Esophagus muscularis mucosa (tissue), 4 donors: Measurements from ENCODE around the gene SERINC3.
A peak's percentile ranks its signal among the peaks of the same experiment; 100 is the strongest.

Experiments used
- EP300 ChIP-seq: sonication (generic); formaldehyde crosslinking; IDR thresholded peaks from one replicate; pipeline ENCODE4 v1.6.1; 2017; ENCODE audit warnings: antibody characterized with exemption
- POLR2A ChIP-seq: fragments of 450-650 bp; IDR thresholded peaks from one replicate; pipeline ENCODE4 v1.6.1; 2017; ENCODE audit warnings: antibody characterized with exemption, moderate library complexity, mild to moderate bottlenecking, low read depth
- POLR2AphosphoS5 ChIP-seq, 2 donors: sonication (generic); formaldehyde crosslinking; IDR thresholded peaks; one replicate each; pipeline ENCODE4 v1.6.1; 2017; ENCODE audit warnings: antibody characterized with exemption in 2 of 2
- TF ChIP-seq, protein P1 (sequence below), 3 experiments: fragments of 200-600 bp in 2 of 3; fragments of 450-650 bp in 1 of 3; sonication (generic) in 2 of 3; IDR thresholded peaks; one replicate each; pipeline ENCODE4 v1.5.1; 2017 to 2019; ENCODE audit warnings: antibody characterized with exemption in 3 of 3, mild to moderate bottlenecking in 2 of 3, moderate library complexity in 1 of 3

GRCh38 chr20:44460795-44461141 is 61.1 kb downstream of the SERINC3 start:
- TF ChIP-seq, protein P1, sequence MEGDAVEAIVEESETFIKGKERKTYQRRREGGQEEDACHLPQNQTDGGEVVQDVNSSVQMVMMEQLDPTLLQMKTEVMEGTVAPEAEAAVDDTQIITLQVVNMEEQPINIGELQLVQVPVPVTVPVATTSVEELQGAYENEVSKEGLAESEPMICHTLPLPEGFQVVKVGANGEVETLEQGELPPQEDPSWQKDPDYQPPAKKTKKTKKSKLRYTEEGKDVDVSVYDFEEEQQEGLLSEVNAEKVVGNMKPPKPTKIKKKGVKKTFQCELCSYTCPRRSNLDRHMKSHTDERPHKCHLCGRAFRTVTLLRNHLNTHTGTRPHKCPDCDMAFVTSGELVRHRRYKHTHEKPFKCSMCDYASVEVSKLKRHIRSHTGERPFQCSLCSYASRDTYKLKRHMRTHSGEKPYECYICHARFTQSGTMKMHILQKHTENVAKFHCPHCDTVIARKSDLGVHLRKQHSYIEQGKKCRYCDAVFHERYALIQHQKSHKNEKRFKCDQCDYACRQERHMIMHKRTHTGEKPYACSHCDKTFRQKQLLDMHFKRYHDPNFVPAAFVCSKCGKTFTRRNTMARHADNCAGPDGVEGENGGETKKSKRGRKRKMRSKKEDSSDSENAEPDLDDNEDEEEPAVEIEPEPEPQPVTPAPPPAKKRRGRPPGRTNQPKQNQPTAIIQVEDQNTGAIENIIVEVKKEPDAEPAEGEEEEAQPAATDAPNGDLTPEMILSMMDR (IDR thresholded peaks at IDR 0.05), result peak; percentile 7 to 28 (median 24)
- TF ChIP-seq EP300 (no peak), POLR2A (no peak), POLR2AphosphoS5 (IDR thresholded peaks at IDR 0.05) (no peak)
